Measurements from ENCODE around the gene PIK3C3. TPM values are rescaled to one million over a fixed set of nuclear protein-coding genes. Genes with fewer than 3 reads are reported as not detected.

Gene PIK3C3
- total and polyA plus RNA-seq, 12 donors = 24.4 to 87.6 (median 64.3) TPM

- no peaks in the 10 kb centered on the region for H3K36me3 ChIP-seq (replicated peaks in 1 of 2)
- TF ChIP-seq, protein P1, sequence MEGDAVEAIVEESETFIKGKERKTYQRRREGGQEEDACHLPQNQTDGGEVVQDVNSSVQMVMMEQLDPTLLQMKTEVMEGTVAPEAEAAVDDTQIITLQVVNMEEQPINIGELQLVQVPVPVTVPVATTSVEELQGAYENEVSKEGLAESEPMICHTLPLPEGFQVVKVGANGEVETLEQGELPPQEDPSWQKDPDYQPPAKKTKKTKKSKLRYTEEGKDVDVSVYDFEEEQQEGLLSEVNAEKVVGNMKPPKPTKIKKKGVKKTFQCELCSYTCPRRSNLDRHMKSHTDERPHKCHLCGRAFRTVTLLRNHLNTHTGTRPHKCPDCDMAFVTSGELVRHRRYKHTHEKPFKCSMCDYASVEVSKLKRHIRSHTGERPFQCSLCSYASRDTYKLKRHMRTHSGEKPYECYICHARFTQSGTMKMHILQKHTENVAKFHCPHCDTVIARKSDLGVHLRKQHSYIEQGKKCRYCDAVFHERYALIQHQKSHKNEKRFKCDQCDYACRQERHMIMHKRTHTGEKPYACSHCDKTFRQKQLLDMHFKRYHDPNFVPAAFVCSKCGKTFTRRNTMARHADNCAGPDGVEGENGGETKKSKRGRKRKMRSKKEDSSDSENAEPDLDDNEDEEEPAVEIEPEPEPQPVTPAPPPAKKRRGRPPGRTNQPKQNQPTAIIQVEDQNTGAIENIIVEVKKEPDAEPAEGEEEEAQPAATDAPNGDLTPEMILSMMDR (IDR thresholded peaks at IDR 0.05) = no peak
- TF ChIP-seq POLR2A (IDR thresholded peaks at IDR 0.05) = no peak
- no peaks in the 10 kb centered on the region for H3K9me3 ChIP-seq (replicated peaks in 1 of 3)
- H3K27me3 ChIP-seq = no peaks in the 10 kb centered on the region
- no peak overlapping the region for H3K4me3 ChIP-seq
- no peak for DNase-seq
- WGBS, 4 donors = 81 to 90% (median 88%) methylated on average over 3 of the region's 3 CpGs
- H3K4me1 ChIP-seq (replicated peaks in 1 of 2) = no peaks in the 10 kb centered on the region
- H3K27ac ChIP-seq = no peak overlapping the region
- intact Hi-C loops (cut with DNase I) = no loop called here
Observed at GRCh38 chr18:41917181-41917580, 37.9 kb upstream of the PIK3C3 start.

GRCh38 chr18:41921770-41922169 lies 33.3 kb upstream of the PIK3C3 start:
- Histone ChIP-seq H3K4me1 (replicated peaks in 1 of 2) (no peaks in the 10 kb centered on the region), H3K9me3 (replicated peaks in 1 of 3) (no peaks in the 10 kb centered on the region), H3K27ac (no peak overlapping the region), H3K36me3 (replicated peaks in 1 of 2) (no peaks in the 10 kb centered on the region), H3K4me3 (no peak overlapping the region), H3K27me3 (no peaks in the 10 kb centered on the region)
- no peak for TF ChIP-seq POLR2A (IDR thresholded peaks at IDR 0.05)
- TF ChIP-seq, protein P1 (IDR thresholded peaks at IDR 0.05) = no peak
- intact Hi-C loops (cut with DNase I) = no loop called here
- no peak for DNase-seq
- 77 to 87% (median 84%) methylated on average over 7 of the region's 7 CpGs for whole genome bisulfite sequencing, 4 donors

DNA sequence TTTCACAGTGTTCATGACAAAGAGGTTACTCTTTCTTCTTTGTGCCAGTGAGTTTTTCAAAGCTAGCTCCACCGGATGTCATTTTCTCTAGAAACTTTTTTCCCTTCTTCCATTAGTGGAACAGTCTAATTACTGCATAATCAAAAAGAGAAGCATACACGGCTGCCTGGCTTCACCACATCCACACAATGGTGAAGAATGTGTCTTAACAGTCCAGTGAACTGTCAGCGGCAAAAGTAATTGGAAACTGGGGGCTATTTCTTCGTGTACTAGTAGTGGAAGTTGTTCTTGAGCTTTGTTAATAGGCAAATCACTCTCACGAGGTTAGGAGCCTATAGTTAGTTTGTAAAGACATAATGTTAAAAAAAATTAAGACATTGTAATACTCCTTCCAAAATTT lies 32.9 kb upstream of the PIK3C3 start:
- Histone ChIP-seq H3K27ac (no peak overlapping the region), H3K27me3 (no peaks in the 10 kb centered on the region), H3K36me3 (replicated peaks in 1 of 2) (no peaks in the 10 kb centered on the region), H3K9me3 (replicated peaks in 1 of 3) (no peaks in the 10 kb centered on the region), H3K4me3 (no peak overlapping the region), H3K4me1 (replicated peaks in 1 of 2) (no peaks in the 10 kb centered on the region)
- TF ChIP-seq, protein P1 (IDR thresholded peaks at IDR 0.05) = no peak
- 77 to 85% (median 80%) methylated on average over 5 of the region's 5 CpGs for whole genome bisulfite sequencing, 4 donors
- intact Hi-C loops (cut with DNase I) = no loop called here
- DNase-seq = no peak

DNA sequence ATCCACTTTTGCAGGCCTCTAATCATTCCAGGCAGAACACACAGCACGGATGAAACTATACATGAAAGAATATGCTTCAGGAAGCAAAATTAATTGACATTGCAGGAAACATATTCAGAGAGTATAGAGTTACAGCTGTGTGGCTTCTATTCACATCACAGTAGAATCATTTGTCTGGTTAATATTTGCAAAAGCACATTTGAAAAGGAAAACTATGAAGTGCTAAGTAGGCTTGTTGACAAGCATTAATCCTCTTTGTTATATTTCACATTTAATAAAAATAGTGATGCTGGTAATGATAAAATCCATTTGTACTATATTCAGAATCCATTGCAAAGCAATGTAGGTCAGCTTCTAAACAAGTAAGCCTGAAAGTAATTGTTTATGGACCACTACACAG lies 32.2 kb upstream of the PIK3C3 start:
- intact Hi-C loops (cut with DNase I) = no loop called here
- no peak overlapping the region for H3K4me3 ChIP-seq
- TF ChIP-seq POLR2A (IDR thresholded peaks at IDR 0.05) = no peak
- TF ChIP-seq, protein P1 (IDR thresholded peaks at IDR 0.05) = no peak
- no peak for DNase-seq
- H3K36me3 ChIP-seq (replicated peaks in 1 of 2) = no peaks in the 10 kb centered on the region
- H3K27ac ChIP-seq = no peak overlapping the region
- 63 to 71% (median 65%) methylated on average over 1 of the region's 1 CpG for WGBS, 4 donors
- no peaks in the 10 kb centered on the region for H3K4me1 ChIP-seq (replicated peaks in 1 of 2)
- H3K9me3 ChIP-seq (replicated peaks in 1 of 3) = no peaks in the 10 kb centered on the region
- no peaks in the 10 kb centered on the region for H3K27me3 ChIP-seq

Measured in adrenal gland (tissue), 12 donors.